GM12892 (cell line): ENCODE measurements around the gene OAS3.
A peak's percentile ranks its signal among the peaks of the same experiment; 100 is the strongest.
"Not testable (repeated sequence)": the region's sequence is repeated elsewhere in the genome, so short reads cannot be mapped to it uniquely, and the experiment has no call there.

Experiments
- DNase-seq: peaks from one replicate; pipeline ENCODE4 v3.0.0; 2011; ENCODE audit not compliant: insufficient read length
- FAIRE-seq: peaks from 2 replicates; lab custom pipeline; 2011; peaks lifted over from hg19 to GRCh38; lab: Jason Lieb, UNC
- POLR2A ChIP-seq: IDR thresholded peaks from 2 replicates; pipeline ENCODE4 v1.6.1; 2011; ENCODE audit warnings: low read depth, low read length, control low read depth
- POLR2AphosphoS5 ChIP-seq: IDR thresholded peaks from 2 replicates; pipeline ENCODE4 v1.6.1; 2011; ENCODE audit warnings: low read depth, low read length, control low read depth
- TAF1 ChIP-seq: IDR thresholded peaks from 2 replicates; pipeline ENCODE4 v1.6.1; 2011; ENCODE audit warnings: low read depth, mild to moderate bottlenecking, control low read depth, low read length, borderline replicate concordance

OAS3 gene

GRCh38 chr12:112945515-112945914 lies 7.2 kb downstream of the OAS3 start:
- TF ChIP-seq POLR2AphosphoS5 = no peak
- no peak for TF ChIP-seq POLR2A
- TF ChIP-seq TAF1 = no peak
- DNase-seq (no peak), FAIRE-seq (no peak)

- no peak for FAIRE-seq
- no peak for TF ChIP-seq POLR2A
- TF ChIP-seq POLR2AphosphoS5 = 0 out of 2 replicates have a peak, but pooled peaks have one; percentile 33
- no peak for DNase-seq
Observed at GRCh38 chr12:112946236-112947000, 8.1 kb downstream of the OAS3 start.

- DNase-seq = no peak
- TF ChIP-seq POLR2A = no peak
- no peak for TF ChIP-seq POLR2AphosphoS5
- TF ChIP-seq TAF1 = no peak
- FAIRE-seq = no peak
Observed at GRCh38 chr12:112947314-112947713, 9.0 kb downstream of the OAS3 start.

- TF ChIP-seq POLR2AphosphoS5 = no peak
- no peak for TF ChIP-seq POLR2A
- no peak for TF ChIP-seq TAF1
- FAIRE-seq (no peak), DNase-seq (no peak)
Observed at GRCh38 chr12:112947761-112948160, 9.5 kb downstream of the OAS3 start.

- DNase-seq (no peak), FAIRE-seq (no peak)
- TF ChIP-seq TAF1 = no peak
- TF ChIP-seq POLR2A = no peak
- TF ChIP-seq POLR2AphosphoS5 = no peak
Observed at GRCh38 chr12:112948806-112949205, 10.5 kb downstream of the OAS3 start.

- FAIRE-seq (no peak), DNase-seq (no peak)
- no peak for TF ChIP-seq POLR2A
- TF ChIP-seq TAF1 = no peak
- TF ChIP-seq POLR2AphosphoS5 = no peak
Observed at GRCh38 chr12:112950701-112951100, 12.4 kb downstream of the OAS3 start.

GRCh38 chr12:112957125-112957524 lies 18.9 kb downstream of the OAS3 start:
- DNase-seq, FAIRE-seq: not testable (repeated sequence)

GRCh38 chr12:112961074-112961473 lies 22.8 kb downstream of the OAS3 start:
- DNase-seq (no peak), FAIRE-seq (no peak)
- TF ChIP-seq POLR2AphosphoS5 = no peak
- no peak for TF ChIP-seq TAF1
- TF ChIP-seq POLR2A = no peak

GRCh38 chr12:112961536-112961935 lies 23.3 kb downstream of the OAS3 start:
- TF ChIP-seq POLR2AphosphoS5 (no peak), TAF1 (no peak), POLR2A (no peak)
- DNase-seq (no peak), FAIRE-seq (no peak)

- TF ChIP-seq POLR2AphosphoS5 (no peak), POLR2A (no peak), TAF1 (no peak)
- no peak for DNase-seq
- no peak for FAIRE-seq
Observed at GRCh38 chr12:112962561-112962960, 24.3 kb downstream of the OAS3 start.

GRCh38 chr12:112963227-112963861 lies 25.1 kb downstream of the OAS3 start:
- FAIRE-seq (no peak), DNase-seq (no peak)
- TF ChIP-seq POLR2A = no peak

- TF ChIP-seq POLR2A (no peak), POLR2AphosphoS5 (no peak), TAF1 (no peak)
- FAIRE-seq (no peak), DNase-seq (no peak)
Observed at GRCh38 chr12:112964067-112964670, 25.9 kb downstream of the OAS3 start.
